Osteoblast (primary cell): ENCODE data around the gene SPTBN5. TPM values are rescaled to one million over a fixed set of nuclear protein-coding genes. Genes with fewer than 3 reads are reported as not detected.
A peak's percentile ranks its signal among the peaks of the same experiment; 100 is the strongest.

ENCODE experiments used
- DNase-seq: peaks from one replicate; pipeline ENCODE4 v3.0.0; 2011; ENCODE audit warnings: low spot score, mixed read lengths; ENCODE audit not compliant: insufficient read length; ENCODE audit errors: missing footprints
- H2AFZ ChIP-seq: 2 replicates; pipeline ENCODE4 v1.6.0; 2011; ENCODE audit warnings: mild to moderate bottlenecking, low read length
- H3K27ac ChIP-seq: 2 replicates; pipeline ENCODE4 v1.5.1; 2011; ENCODE audit warnings: mild to moderate bottlenecking, low read depth, low read length, moderate library complexity
- H3K27me3 ChIP-seq: 2 replicates; pipeline ENCODE4 v1.6.0; 2012; ENCODE audit warnings: mild to moderate bottlenecking, control low read depth, inconsistent platforms, low read length, moderate library complexity; ENCODE audit not compliant: insufficient read depth
- H3K36me3 ChIP-seq: 2 replicates; pipeline ENCODE4 v1.5.1; 2011; ENCODE audit warnings: mild to moderate bottlenecking, low read length, control low read depth, moderate library complexity; ENCODE audit not compliant: insufficient read depth
- H3K4me1 ChIP-seq: 2 replicates; pipeline ENCODE4 v1.5.1; 2011; ENCODE audit warnings: mild to moderate bottlenecking, low read length, control low read depth, moderate library complexity; ENCODE audit not compliant: insufficient read depth
- H3K4me2 ChIP-seq: 2 replicates; pipeline ENCODE4 v1.6.0; 2011; ENCODE audit warnings: mild to moderate bottlenecking, low read length; ENCODE audit not compliant: insufficient read depth
- H3K4me3 ChIP-seq: fragments of 200-600 bp; sonication (generic); 3 replicates; pipeline ENCODE4 v1.5.1; 2012; ENCODE audit warnings: mild to moderate bottlenecking, low read length, inconsistent platforms; ENCODE audit not compliant: insufficient read depth
- H3K79me2 ChIP-seq: 2 replicates; pipeline ENCODE4 v1.6.0; 2012; ENCODE audit warnings: mild to moderate bottlenecking, low read length, control low read depth, inconsistent platforms; ENCODE audit not compliant: insufficient read depth
- H3K9me3 ChIP-seq: 2 replicates; pipeline ENCODE4 v1.5.1; 2011; ENCODE audit warnings: low read depth, low read length, control low read depth
- H4K20me1 ChIP-seq: 2 replicates; pipeline ENCODE4 v1.6.0; 2012; ENCODE audit warnings: mild to moderate bottlenecking, low read length, control low read depth; ENCODE audit not compliant: insufficient read depth
- CTCF ChIP-seq: IDR thresholded peaks from 2 replicates; pipeline ENCODE4 v1.5.1; 2011; ENCODE audit warnings: mild to moderate bottlenecking, low read depth, low read length, moderate library complexity; ENCODE audit errors: extremely low read depth
- total RNA-seq: library from RNA; depleted of rRNA; stranded (reverse); fragments of >200 nt; gene quantifications from 2 replicates; pipeline ENCODE4 v1.2.3, GENCODE V29; 2012

The SPTBN5 gene
- total RNA-seq, 1 donor: 0.36 TPM

DNA sequence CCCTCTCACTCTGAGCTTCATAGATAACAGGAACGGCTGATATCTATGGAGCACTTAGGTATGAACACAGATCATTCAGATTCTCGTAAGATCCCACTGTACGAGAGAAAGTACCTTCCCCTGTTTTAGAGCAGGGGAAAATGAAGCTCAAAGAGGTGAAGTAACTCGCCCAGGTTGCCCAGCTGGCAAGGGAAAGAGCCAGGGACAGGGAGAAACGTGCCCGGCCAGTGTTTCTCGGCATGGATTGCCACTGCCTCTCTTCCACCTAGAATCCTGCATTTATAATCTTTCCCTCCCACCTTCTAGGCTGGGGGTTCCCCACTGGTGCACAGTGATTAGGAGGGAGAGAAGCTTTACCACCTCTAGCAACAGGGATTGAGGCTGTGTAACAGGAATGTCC lies 39.5 kb upstream of the SPTBN5 start:
- Histone ChIP-seq H3K27ac (no peak overlapping the region), H3K4me1 (peaks cover 51% of the 10 kb centered on the region), H4K20me1 (peaks cover 8% of the 10 kb centered on the region), H3K79me2 (peaks cover 17% of the 10 kb centered on the region), H3K4me2 (no peak overlapping the region), H3K36me3 (no peaks in the 10 kb centered on the region), H3K27me3 (no peaks in the 10 kb centered on the region), H3K4me3 (no peak overlapping the region), H3K9me3 (no peaks in the 10 kb centered on the region), H2AFZ (no peak overlapping the region)
- TF ChIP-seq CTCF: no peak
- no peak for DNase-seq

DNA sequence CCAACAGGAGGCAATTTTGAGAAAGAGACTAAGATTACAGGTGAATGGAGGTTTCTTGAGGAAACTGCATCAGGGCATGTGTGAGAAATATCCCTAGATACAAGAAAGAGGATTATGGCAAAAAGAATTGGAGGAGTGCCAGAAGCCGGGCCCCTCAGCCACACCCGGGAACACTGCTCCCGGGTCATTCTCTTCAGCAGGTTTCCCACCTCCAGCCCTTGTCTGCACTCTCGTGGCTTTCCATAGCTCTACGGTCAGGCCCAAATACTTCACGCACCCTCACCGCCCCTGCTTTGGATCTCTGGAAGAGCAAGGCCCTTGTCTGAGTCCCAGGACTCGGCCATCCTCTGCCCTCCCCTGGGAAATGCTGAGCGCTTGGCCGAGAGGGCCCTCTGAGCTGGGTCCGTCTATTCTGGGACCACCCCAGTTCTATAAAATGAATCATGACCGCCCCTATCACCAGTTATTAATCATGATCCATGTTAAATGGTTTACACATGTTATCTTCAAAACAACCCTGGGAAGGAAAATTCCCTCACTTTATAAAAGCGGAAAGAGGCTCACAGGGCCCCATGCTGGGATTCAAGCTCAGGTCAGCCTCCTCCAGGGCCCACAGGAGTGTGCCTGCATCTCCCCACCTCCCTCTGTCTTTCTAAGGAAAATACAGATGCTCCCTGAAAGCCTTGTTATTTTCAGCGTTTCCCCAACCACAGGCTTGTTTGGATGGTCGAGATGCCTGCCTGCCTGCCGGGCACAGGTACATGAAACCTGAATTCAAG lies 38.8 kb upstream of the SPTBN5 start:
- Histone ChIP-seq H3K79me2 (peaks cover 17% of the 10 kb centered on the region), H3K27me3 (no peaks in the 10 kb centered on the region), H3K4me1 (peaks cover 52% of the 10 kb centered on the region), H3K36me3 (no peaks in the 10 kb centered on the region), H3K4me3 (no peak overlapping the region), H3K27ac (no peak overlapping the region), H2AFZ (no peak overlapping the region), H3K4me2 (no peak overlapping the region), H4K20me1 (peaks cover 8% of the 10 kb centered on the region), H3K9me3 (no peaks in the 10 kb centered on the region)
- no peak for DNase-seq
- no peak for TF ChIP-seq CTCF

GRCh38 chr15:41932101-41932500 lies 38.2 kb upstream of the SPTBN5 start:
- Histone ChIP-seq H3K4me2 (no peak overlapping the region), H2AFZ (no peak overlapping the region), H3K27me3 (no peaks in the 10 kb centered on the region), H3K36me3 (no peaks in the 10 kb centered on the region), H3K9me3 (no peaks in the 10 kb centered on the region), H3K4me1 (peaks cover 52% of the 10 kb centered on the region), H3K27ac (no peak overlapping the region), H3K79me2 (peaks cover 17% of the 10 kb centered on the region), H4K20me1 (peaks cover 8% of the 10 kb centered on the region), H3K4me3 (no peak overlapping the region)
- no peak for DNase-seq
- no peak for TF ChIP-seq CTCF

DNA sequence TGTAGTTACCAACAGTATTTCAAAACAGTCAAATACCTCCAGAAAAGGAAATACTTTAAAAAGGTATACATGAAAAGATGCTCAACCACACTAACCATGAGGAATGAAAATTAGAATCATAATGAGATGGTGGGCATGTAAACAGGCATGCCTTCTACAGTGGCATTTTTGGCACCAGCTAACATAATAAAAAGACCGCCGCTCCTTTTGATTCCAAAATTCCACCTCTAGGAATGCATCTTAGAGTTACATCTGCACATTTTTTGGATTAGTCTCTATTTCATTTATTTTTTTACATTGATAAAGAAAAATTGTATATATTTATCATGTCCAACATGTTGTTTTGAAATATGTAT lies 37.0 kb upstream of the SPTBN5 start:
- no peak for DNase-seq
- no peaks in the 10 kb centered on the region for H3K27me3 ChIP-seq
- peaks cover 17% of the 10 kb centered on the region for H3K79me2 ChIP-seq
- no peaks in the 10 kb centered on the region for H3K9me3 ChIP-seq
- peaks cover 55% of the 10 kb centered on the region for H3K4me1 ChIP-seq
- no peaks in the 10 kb centered on the region for H3K36me3 ChIP-seq
- no peak overlapping the region for H3K4me3 ChIP-seq
- H3K27ac ChIP-seq: peak overlapping the region; percentile 81
- H4K20me1 ChIP-seq: peaks cover 13% of the 10 kb centered on the region
- TF ChIP-seq CTCF: no peak
- no peak overlapping the region for H2AFZ ChIP-seq
- peak overlapping the region; percentile 72 for H3K4me2 ChIP-seq
